Gastroesophageal sphincter (tissue), 4 donors: Measurements from ENCODE around the gene DOP1B. TPM values are rescaled to one million over a fixed set of nuclear protein-coding genes. Genes with fewer than 3 reads are reported as not detected.

Experiments
- ATAC-seq: fragments of 150-250 bp; one replicate; pipeline ENCODE4 v1.9.1; 2016; ENCODE audit warnings: mild to moderate bottlenecking, moderate library complexity
- H3K27ac ChIP-seq, 4 donors: fragments of 200-600 bp; sonication (generic) in 3 of 4; 1 replicate in 3 of 4; 2 replicates in 1 of 4; pipeline ENCODE4 v1.5.1; 2016 to 2019
- H3K27me3 ChIP-seq: fragments of 200-600 bp; sonication (generic); one replicate; pipeline ENCODE4 v1.5.1; 2019
- H3K36me3 ChIP-seq, 2 donors: fragments of 200-600 bp; sonication (generic); one replicate each; pipeline ENCODE4 v1.5.1; 2019; ENCODE audit warnings: control low read depth in 1 of 2
- H3K4me1 ChIP-seq, 3 donors: fragments of 200-600 bp; sonication (generic); 1 replicate in 2 of 3; 2 replicates in 1 of 3; pipeline ENCODE4 v1.5.1; 2016 to 2019; ENCODE audit warnings: control low read depth in 2 of 3
- H3K4me3 ChIP-seq, 2 donors: fragments of 200-600 bp; sonication (generic); one replicate each; pipeline ENCODE4 v1.5.1; 2019; ENCODE audit warnings: mild to moderate bottlenecking in 1 of 2, moderate library complexity in 1 of 2
- H3K9me3 ChIP-seq, 3 donors: fragments of 200-600 bp; sonication (generic); one replicate each; pipeline ENCODE4 v1.5.1; 2017 to 2019; ENCODE audit warnings: control low read depth in 2 of 3
- CTCF ChIP-seq, 4 experiments: fragments of 200-600 bp in 2 of 4; fragments of 450-650 bp in 2 of 4; sonication (generic) in 1 of 4; IDR thresholded peaks; one replicate each; pipeline ENCODE4 v1.5.1; 2017 to 2019; ENCODE audit warnings: antibody characterized with exemption in 4 of 4, mild to moderate bottlenecking in 2 of 4, moderate library complexity in 2 of 4
- EP300 ChIP-seq: sonication (generic); formaldehyde crosslinking; IDR thresholded peaks from one replicate; pipeline ENCODE4 v1.6.1; 2017; ENCODE audit warnings: antibody characterized with exemption, mild to moderate bottlenecking
- POLR2A ChIP-seq, 2 donors: fragments of 450-650 bp; IDR thresholded peaks; one replicate each; pipeline ENCODE4 v1.6.1; 2017; ENCODE audit warnings: antibody characterized with exemption in 2 of 2, mild to moderate bottlenecking in 2 of 2, moderate library complexity in 1 of 2
- POLR2AphosphoS5 ChIP-seq: sonication (generic); formaldehyde crosslinking; IDR thresholded peaks from one replicate; pipeline ENCODE4 v1.6.1; 2017; ENCODE audit warnings: antibody characterized with exemption
- WGBS, 2 donors: methylation state at CpG; one replicate each; pipeline ENCODE4 v1.1.5; 2018; ENCODE audit warnings: low coverage in 1 of 2; 5-methylcytosine and 5-hydroxymethylcytosine counted together
- total RNA-seq, 4 donors: library from RNA; depleted of rRNA; stranded (reverse); fragments of >200 nt; gene quantifications; one replicate each; pipeline ENCODE4 v1.1.0, GENCODE V29; 2016

Gene DOP1B
- total RNA-seq, 4 donors from 2014 or later = 7.2 to 12.0 (median 10.4) TPM

GRCh38 chr21:36148886-36149285 is 7.7 kb upstream of the DOP1B start:
- WGBS, 2 donors = 95 to 100% methylated on average over 3 of the region's 3 CpGs
- Histone ChIP-seq H3K27me3 (no peaks in the 10 kb centered on the region), H3K4me3 (no peak overlapping the region), H3K9me3 (no peaks in the 10 kb centered on the region), H3K4me1 (peaks cover 0 to 15% (median 4%) of the 10 kb centered on the region in 3 donors), H3K27ac (no peak overlapping the region), H3K36me3 (peaks cover 0 to 14% of the 10 kb centered on the region in 2 donors)
- no peak for TF ChIP-seq POLR2A (IDR thresholded peaks at IDR 0.05)
- TF ChIP-seq EP300 = no peak
- no peak for TF ChIP-seq POLR2AphosphoS5
- TF ChIP-seq CTCF (IDR thresholded peaks at IDR 0.05) = no peak
- no peak for ATAC-seq

- no peaks in the 10 kb centered on the region for H3K27me3 ChIP-seq
- peaks cover 0 to 16% (median 4%) of the 10 kb centered on the region in 3 donors for H3K4me1 ChIP-seq
- TF ChIP-seq CTCF (IDR thresholded peaks at IDR 0.05) (no peak), POLR2A (IDR thresholded peaks at IDR 0.05) (peak in 1 of 2 donors; percentile 28), EP300 (no peak), POLR2AphosphoS5 (no peak)
- H3K36me3 ChIP-seq = peaks cover 0 to 14% of the 10 kb centered on the region in 2 donors
- peak overlapping the region in 3 of 4 donors; percentile 3 to 46 (median 46) for H3K27ac ChIP-seq
- H3K4me3 ChIP-seq = no peak overlapping the region
- H3K9me3 ChIP-seq = no peaks in the 10 kb centered on the region
- ATAC-seq = peak; percentile 58
- 49 to 56% methylated on average over 5 of the region's 7 CpGs for WGBS, 2 donors
Observed at GRCh38 chr21:36149788-36150711, 6.6 kb upstream of the DOP1B start.

GRCh38 chr21:36155603-36156338 is 853 bp upstream of the DOP1B start:
- Histone ChIP-seq H3K27me3 (no peaks in the 10 kb centered on the region), H3K4me1 (peaks cover 0 to 25% (median 5%) of the 10 kb centered on the region in 3 donors), H3K27ac (peak overlapping the region in 3 of 4 donors; percentile 75 to 85 (median 82)), H3K9me3 (no peaks in the 10 kb centered on the region), H3K4me3 (peak overlapping the region; percentile 47 to 85), H3K36me3 (no peaks in the 10 kb centered on the region)
- TF ChIP-seq POLR2A (IDR thresholded peaks at IDR 0.05) (peak; percentile 89 to 93), POLR2AphosphoS5 (peak; percentile 93), EP300 (no peak), CTCF (IDR thresholded peaks at IDR 0.05) (no peak)
- ATAC-seq = no peak
- no CpG with 5 or more reads among the region's 53 CpGs for WGBS, 2 donors

- Histone ChIP-seq H3K27me3 (no peaks in the 10 kb centered on the region), H3K36me3 (no peaks in the 10 kb centered on the region), H3K4me3 (peak overlapping the region; percentile 76 to 85), H3K27ac (peak overlapping the region in 3 of 4 donors; percentile 81 to 90 (median 89)), H3K9me3 (no peaks in the 10 kb centered on the region), H3K4me1 (peaks cover 0 to 23% (median 5%) of the 10 kb centered on the region in 3 donors)
- peak; percentile 94 for ATAC-seq
- 0% methylated on average over 5 of the region's 43 CpGs; no CpG with 5 or more reads in 1 of the 2 donors for whole genome bisulfite sequencing, 2 donors
- no peak for TF ChIP-seq POLR2AphosphoS5
- TF ChIP-seq EP300 = no peak
- TF ChIP-seq POLR2A (IDR thresholded peaks at IDR 0.05) = no peak
Observed at GRCh38 chr21:36156339-36156814, 247 bp upstream of the DOP1B start.

DNA sequence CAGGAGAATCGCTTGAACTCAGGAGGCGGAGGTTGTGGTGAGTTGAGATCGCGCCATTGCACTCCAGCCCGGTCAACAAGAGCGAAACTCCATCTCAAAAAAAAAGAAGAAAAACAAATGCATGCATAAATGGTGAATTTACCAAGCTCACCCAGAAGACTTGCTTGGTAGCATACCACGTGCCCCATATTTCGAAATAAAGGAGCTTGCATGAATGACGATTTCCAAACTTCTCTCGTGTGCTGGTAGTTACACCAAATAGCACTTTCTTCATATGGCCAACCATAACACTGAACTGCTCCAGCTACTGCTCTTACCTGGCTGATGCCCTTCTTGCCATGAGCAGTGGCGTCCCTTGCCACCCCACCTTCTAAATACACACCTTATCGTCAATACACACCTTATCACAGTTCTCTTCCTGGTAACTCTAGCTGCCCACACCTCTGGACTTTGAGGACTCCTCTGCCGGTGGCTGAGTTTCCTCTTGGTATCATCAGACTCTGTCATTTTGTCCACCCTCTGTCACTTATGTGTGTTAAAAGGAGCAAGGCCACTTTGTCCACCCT is 2.8 kb downstream of the DOP1B start:
- Histone ChIP-seq H3K4me3 (no peak overlapping the region), H3K9me3 (no peaks in the 10 kb centered on the region), H3K4me1 (peaks cover 0 to 23% (median 5%) of the 10 kb centered on the region in 3 donors), H3K27ac (no peak overlapping the region), H3K36me3 (no peaks in the 10 kb centered on the region), H3K27me3 (no peaks in the 10 kb centered on the region)
- TF ChIP-seq CTCF (IDR thresholded peaks at IDR 0.05) (no peak), EP300 (no peak), POLR2AphosphoS5 (no peak), POLR2A (IDR thresholded peaks at IDR 0.05) (no peak)
- 69 to 77% methylated on average over 7 to 12 of the region's 13 CpGs for WGBS, 2 donors
- no peak for ATAC-seq
